GM19099 (cell line): Measurements from ENCODE around the gene SOSTDC1.

Experiments
- POLR2A ChIP-seq: IDR thresholded peaks from 3 replicates; pipeline ENCODE4 v1.6.1; 2011; ENCODE audit warnings: low read depth; ENCODE audit not compliant: insufficient read length; ENCODE audit errors: extremely low read depth

The SOSTDC1 gene

DNA sequence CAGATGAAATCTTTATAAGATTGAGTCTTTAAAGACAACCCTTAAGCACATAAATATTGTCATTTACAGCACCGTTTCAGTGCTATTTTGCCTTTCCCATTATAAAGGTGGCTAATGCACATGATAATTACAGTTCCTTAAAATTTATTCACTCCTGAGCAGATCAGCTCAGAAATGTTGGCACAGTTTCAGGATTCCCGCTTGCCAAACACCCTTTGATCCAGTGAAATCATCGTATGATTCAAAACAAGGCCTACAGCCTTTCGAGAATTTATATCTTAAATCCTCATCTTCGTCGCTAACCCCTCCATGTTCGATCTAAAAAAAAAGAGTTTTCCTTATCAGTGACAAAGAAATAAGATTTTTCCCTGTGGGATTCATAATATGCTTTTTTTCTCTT lies 14.1 kb upstream of the SOSTDC1 start:
- TF ChIP-seq POLR2A, result no peak

DNA sequence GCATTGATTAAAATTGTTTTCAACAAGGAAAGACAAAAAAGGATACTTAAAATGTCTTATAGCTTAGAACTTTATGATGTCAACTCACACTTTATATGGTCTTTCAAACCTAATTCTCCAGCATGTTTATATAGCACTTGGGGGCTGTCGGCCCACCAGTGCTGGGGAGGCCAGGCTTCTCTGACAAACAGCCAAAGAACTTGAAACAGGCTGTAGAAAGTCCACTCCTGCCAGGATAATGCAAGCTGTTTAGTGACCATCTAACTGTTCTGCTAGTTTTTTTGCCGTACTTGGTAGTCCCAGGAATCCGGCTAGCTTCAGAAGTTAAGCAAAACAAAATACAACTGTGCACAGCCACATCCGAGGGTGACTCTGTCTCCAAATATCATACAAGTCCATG lies 13.6 kb upstream of the SOSTDC1 start:
- TF ChIP-seq POLR2A, result no peak

DNA sequence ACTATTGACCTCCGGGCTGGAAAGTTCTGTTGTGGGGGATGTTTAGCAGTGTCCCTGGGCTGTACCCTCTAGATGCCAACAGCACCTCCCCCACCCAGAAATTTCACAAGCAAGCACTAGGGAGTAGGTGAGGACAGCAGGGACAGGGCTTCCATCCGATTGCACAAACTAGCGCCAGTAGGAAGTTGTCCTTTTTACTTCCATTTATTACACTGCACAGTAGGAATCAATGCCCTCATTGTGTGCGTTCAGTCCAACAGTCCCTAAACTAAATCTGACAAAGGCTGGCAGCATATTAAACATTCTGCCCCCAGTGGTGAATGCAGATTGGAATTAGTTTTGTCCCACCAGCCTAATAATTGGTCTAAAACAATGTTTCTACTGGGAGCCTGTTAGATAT lies 6.4 kb upstream of the SOSTDC1 start:
- no peak for TF ChIP-seq POLR2A

DNA sequence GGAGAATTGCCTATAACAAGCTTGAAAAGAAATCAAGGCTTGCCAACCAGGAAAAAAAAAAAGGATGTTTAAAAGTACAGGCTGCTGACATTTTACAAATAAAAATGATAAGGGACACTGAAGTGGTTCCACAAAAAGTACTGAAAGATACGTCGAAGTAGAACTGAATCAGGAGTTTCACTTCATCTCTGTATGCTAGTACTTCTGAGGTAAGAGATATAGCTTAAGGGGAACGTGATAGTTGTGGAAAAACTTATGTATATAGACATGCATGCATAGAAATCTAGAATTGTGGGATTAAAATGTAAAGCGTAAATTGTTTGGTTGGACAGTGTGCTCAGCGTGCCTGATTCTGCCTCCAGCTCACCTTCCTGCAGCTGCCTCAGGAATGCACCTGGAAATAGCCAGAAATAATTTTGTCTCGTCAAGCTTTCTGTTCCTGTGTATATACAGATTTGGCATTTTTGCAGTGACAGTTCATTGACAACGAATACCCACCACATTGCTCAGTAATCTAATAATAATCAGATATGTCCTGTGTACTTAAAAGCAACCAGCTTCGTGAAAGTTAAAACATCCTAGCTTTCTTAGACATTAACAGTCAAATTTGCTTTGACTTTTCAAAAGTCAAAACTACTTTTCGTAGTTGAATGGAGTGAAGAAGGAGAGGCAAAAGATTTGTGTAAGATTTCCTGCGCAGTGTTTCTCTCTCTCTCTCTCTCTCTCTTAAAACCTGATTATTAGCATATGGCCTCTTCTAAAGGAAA lies 1.4 kb downstream of the SOSTDC1 start:
- no peak for TF ChIP-seq POLR2A

DNA sequence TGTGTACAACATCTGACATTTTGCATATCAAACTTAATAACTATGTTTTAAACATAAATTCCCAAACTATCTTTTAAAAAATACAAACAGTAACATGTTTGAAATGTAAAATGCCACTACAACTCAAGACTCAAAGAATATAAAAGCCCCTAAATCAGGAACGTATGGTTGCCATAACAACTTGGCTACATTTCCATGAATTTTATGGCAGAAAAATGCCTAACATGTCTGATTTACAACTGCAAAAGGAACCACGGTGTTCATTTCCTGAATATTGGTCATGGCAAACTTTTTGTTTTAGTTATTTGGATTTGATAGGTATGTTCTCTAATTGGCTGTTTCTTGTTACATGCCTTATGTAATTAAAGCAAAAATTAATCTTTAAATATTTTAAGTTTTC lies 2.0 kb downstream of the SOSTDC1 start:
- TF ChIP-seq POLR2A, result no peak

DNA sequence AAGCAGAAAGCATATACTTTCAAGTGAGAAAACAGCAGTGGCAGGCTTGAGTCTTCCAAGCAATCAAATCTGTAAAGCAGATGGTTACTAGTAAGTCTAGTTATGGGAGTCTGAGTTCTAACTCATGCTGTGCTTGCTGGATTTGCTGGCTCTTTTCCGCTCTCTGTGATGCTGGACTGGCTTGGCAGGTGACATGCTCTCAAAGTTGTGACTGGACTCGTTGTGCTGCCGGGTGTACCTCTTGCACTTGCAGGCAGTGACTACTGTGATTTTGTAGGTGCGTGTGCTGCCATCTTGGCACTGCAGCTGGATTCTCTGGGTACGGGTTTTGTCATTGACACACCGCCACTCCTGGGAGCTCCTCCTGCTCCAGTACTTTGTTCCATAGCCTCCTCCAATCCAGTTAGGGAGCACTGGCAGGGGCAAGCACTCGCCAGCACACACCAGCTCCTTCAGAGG lies 3.1 kb downstream of the SOSTDC1 start:
- no peak for TF ChIP-seq POLR2A

DNA sequence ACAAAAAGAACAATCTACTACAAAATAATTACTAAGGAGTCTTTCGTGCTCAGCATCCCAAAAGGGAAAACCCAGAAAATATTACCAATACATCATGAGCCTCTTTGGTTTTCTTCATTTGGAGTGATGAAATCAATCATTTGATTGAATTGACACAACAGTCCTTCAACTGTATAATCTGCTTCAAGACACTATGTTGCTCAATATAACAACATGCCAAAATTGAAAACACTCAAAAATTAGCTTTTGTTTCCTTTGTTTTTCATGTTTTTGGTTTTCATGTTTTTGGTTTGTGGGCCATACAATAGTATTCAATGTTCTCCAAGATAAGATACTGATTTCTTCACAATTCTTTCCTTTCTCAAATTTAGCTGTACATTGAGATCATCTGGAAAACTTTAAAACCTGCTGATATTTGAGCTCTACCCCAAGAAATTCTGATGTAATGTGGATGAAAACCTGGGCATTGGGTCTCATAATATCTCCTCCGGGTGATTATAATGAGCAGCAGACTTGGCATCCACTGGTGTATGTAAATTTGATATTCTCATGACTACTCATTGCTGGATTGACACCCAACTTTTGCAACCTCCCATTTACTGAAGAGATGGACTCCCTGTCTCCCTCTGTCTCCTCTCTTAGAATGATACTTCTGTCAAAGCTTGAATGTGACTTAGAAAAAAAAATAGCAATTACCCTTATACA lies 4.6 kb downstream of the SOSTDC1 start:
- no peak for TF ChIP-seq POLR2A

DNA sequence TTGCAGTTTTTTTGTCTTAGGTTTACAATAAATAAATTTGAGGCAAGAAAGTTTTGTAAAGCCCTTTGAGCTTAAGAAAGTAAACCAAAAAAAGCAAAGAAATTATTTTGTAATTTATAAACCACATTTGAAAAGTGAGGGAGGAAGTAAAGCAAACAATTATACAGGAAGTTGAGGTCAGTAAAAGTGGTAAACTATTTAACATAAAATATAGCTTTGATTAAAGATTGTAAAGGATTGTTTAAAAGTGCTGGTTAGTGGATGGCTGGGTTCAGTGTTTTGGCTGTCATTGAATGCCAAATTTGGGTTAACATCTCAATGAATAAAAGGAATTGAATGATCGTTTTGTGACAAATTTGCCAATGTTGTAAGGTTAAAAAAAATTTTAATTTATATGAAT lies 9.9 kb downstream of the SOSTDC1 start:
- TF ChIP-seq POLR2A, result no peak

DNA sequence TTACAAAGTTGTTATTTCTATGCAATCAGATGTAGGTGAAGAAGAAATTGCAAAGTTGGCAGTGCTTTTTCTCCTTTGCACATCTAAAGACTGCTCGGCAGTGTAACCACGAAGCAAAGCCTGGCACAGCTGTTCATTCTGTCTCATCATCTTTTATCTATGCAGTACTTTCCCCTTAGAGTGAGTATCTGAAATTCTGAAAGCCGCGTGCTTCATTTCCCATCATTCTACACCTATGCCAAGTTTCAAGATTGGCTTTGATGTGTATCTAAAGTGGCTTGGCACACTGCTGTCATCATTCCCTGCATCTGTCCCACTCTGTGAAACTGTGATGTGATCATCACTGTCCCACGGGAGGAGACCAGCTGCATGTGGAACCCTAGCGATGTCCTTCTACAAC lies 15.2 kb downstream of the SOSTDC1 start:
- no peak for TF ChIP-seq POLR2A

DNA sequence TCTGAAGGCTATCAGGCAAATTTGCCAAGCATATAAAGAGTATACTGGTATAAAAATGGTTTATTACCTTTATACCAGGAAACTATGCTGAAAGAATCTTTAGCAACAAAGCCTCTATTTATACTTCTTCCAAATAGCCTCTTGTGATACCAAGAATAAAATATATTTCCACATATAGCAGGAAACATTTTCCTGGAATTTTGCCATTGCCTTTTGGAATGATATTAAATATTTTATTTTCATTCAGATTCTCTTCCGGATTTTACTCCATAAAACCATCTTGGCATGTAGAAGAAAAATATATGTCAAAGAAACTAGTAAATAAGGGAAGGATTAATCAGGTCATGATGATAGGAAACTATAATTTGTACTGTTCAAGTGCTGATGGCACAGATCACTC lies 17.7 kb downstream of the SOSTDC1 start:
- no peak for TF ChIP-seq POLR2A

DNA sequence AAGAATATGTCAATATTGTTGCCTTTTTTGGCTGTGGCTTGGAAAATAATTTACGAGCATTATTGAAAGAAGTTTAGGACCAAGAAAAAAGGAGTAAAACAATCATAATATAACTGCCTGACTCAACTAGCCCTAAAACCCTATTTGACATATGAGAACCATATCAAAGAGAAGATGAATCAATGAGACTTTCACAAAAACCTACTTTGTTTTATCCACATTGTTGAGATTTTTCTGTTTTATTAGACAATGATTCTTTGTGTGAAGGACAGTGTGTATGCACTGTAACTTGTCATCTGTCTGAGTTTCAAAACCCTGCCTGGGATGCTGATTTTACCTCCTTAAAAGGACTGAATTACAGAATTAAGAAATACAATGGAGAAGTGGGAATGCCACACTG lies 19.0 kb downstream of the SOSTDC1 start:
- TF ChIP-seq POLR2A, result no peak

DNA sequence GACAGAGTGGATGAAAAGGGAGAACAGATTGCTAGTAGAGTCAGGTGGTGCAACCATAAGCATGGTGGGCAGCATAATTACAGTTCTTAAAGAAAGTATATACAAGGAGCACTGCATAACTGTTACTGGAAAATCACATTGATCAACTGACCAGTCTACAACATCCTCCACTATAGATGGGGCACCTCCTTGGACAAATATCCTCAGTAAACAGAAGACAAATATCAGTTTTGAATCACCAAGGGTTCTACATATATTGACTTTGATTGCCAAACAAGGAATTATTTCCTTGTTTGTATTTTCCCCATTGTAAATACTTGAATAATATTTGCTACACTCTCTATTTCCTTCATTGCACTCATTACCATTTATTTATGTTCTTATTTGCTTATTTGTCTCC lies 26.6 kb downstream of the SOSTDC1 start:
- no peak for TF ChIP-seq POLR2A

DNA sequence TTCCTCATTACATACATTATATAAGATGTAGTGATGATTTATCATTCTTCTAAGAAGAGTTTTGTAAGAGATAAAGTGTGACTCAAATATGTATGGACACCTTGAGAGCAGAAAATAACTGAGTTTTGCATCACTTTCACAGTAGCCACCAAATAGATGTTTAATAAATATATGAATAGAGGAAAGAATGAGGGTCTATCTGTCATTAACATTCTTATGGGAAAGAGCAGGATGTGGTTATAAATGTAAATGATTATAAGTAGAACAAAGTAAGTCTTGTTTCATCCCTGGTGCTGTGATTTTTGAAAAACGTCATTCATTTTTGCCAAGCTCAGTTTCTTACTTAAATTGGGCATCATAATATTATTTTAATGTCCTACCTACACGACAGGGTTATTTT lies 29.2 kb downstream of the SOSTDC1 start:
- TF ChIP-seq POLR2A, result no peak

DNA sequence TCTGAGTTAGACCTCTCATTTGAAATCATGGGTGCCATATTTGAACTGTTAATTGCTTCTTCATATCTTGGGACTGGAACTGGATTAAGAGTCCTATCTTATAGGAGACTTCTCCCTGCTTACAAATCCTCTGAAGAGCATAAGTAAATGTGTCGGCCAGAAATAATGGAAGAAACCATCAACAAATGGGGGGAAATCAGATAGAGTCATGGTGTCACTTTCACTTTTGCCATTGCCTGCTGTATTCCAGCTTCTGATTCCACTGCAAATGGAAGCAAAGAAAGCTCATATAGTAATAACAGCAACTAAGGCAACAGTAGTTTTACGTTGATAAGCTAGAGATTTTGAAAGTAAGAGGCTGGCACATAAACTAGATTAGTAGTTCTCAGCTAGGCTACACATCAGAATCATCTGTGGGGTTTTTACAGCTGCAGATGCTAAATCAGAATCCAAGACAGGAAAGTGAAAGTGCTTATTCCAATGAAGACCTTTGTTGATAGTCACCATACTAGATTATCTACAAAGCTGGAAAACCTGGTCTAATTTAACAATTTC lies 31.9 kb downstream of the SOSTDC1 start:
- no peak for TF ChIP-seq POLR2A

DNA sequence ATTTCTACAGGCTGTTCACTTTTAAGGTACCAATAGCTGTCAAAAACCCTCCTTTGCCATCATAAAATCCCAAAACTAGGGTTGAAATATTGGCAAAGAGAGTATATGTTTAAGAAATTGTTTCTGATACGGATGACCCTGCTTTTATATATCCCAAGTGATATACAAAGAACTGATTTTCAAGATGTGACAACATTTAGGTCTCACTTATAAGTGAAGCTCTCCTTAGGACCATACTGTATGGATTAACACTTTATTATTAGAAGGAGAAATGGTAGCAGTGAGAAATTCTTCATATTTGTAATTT lies 33.2 kb downstream of the SOSTDC1 start:
- TF ChIP-seq POLR2A, result no peak
